D341Med (cell line): Measurements from ENCODE around the gene SLC7A9.

Experiments
- DNase-seq: peaks from one replicate; pipeline ENCODE4 v3.0.0; 2012; ENCODE audit warnings: low spot score

The SLC7A9 gene

DNA sequence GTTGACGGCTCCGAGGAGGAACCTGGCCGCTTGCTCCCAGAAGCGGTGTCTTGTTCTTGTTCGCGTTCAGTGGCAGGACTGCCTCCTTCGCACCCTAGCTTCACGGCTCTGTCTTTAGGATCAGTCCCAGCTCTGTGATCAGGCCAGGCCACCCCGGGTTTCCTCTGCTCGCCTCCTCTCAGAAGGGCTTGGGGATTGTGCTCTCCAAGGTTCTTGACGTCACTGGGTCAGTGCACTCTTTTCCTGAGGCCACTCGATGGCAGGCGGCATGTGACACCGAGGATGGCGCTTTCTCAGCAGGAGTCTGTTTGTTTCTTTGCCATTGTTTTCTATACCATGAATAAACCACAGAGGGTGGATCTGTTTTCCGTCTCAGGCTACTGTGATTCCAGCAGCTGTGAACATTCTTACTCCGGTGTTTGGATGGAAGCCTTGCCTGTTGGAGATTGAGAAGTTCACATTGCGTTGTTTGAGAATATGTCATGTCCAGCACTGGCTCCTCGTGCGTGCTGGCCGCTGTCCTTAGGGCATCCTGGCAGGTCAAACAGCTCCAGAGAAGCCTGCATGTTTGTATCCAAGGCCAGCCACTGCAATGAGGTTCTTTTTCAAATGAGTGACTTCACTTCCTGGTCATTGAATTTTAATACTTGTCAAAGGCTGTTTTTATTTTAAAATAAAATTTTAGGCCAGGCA lies 44.5 kb downstream of the SLC7A9 start:
- DNase-seq = no peak

DNA sequence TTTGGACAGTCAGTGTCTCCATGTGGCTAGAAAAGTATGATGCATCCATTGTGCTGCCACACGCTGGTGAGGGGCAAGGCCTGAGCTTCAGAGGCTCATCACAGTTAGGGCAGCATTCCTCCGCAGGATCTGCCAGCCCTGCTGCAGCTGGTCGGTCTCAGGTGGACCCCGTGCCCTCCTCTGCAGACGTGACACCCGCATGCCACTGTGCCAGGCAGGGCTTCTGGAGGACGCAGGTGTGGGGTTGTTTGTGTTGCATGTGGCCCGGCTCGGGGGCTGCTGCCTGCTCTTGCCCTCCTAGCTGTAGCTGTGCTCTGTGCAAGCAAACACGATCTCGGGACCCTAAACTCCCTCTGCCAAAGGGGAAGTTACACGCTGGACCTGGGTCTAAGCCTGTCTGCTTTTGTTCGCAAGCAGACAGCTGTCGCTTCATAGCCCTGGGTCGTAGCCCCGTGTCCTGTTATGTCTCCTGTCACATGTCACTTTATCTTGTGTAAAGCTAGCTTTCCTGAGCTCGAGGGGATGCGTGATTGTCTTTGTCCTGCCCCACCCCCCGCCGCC lies 45.3 kb downstream of the SLC7A9 start:
- DNase-seq = no peak

DNA sequence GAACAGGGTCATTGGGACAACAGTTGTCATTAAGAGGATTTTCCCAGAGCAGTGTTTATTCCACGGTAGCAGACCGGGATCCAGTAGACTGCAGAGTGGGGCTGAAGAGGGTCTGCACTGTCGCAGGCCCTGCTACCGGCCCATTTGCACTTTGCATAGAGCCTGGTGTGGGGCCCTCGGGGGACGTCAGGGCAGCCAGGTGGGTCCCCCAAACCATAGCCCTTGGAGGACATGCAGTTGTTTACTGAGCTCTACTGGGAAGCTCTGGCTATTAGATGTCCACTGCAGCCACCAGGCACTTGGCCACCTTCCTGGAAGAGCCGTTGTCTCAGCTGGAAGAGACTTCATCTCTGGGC lies 45.8 kb downstream of the SLC7A9 start:
- DNase-seq = no peak

GRCh38 chr19:32822916-32823746 lies 46.4 kb downstream of the SLC7A9 start:
- no peak for DNase-seq

- no peak for DNase-seq
Measured at GRCh38 chr19:32819419-32820400, 49.9 kb downstream of the SLC7A9 start.

DNA sequence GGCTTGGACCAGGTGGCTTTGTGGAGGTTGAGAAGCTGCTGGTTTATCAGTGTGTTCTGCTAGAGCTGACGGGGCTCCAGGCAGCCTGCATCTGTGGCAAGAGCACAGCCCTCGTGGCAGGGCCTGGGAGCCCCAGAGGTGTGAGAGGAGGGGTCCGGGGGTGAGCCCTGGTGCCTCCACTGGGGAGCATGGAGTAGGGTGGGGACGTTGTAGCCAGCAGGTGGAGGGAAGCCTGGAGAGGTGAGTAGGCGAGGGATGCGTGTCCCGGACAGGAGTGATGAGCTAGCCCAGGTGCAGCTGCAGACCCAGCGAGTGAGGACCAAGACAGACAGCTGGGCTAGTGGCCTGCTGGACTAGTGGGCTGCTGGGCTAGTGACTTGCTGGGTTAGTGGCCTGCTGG lies 51.0 kb downstream of the SLC7A9 start:
- no peak for DNase-seq

DNA sequence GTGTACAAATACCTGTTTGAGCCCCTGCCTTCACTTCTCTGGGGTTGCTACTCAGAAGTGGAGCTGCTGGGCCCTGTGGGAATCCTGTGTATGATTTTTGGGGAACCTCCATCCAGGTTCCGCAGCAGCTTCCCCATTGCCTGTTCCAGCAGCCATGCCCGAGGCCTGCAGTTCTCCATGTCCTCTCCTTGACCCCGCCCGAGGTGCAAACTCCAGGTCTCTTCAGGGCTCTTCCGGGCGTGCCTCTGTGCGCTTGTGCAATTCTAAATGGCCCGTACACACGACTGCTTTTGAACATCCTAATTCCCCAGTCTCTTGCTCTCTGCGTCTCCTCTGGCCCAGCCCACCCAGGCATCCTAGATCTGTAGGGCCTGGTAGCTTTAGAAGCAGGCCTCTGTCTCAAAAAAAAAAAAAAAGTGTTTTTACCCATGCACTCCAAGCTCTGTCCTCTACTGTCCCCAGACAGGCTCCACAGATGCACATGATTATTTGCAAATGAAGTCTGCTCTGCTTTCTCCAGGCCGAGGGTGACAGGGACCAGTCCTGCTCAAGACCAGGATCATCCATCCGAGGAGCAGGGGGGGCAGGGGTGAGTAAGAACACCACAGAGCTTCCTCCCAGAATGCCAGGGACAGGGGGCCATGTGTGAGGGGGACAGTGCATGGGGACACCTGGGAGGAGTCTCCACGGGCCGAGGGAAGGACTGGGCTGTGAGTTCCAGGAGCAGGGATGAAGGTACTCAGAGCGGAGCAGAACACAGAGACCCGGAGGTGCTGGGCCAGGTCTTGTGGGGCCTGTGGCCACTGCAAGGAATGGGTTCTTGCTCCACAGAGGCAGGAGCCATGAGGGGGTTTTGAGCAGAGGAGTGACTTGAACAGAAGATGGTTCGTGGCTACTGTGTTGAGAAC lies 51.7 kb downstream of the SLC7A9 start:
- no peak for DNase-seq

GRCh38 chr19:32816555-32817099 lies 52.9 kb downstream of the SLC7A9 start:
- no peak for DNase-seq

DNA sequence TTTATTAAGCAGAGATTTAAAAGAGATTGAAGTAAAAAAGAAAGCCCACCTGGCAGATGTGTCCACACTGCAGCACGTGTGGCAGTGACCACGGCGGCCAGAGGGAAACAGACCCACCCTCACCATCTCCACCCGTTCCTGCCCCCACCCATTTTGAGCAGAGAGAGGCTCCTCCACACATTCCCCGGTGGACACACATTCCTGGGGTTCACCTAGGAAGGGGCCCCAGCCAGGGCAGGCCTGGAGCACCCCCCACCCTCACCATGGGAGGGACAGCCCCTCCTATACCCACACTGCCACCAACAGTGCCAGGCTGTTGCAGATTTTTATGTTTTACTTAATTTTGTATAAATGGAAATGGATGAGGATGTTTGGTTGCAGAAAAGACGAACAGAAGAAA lies 54.9 kb downstream of the SLC7A9 start:
- no peak for DNase-seq

GRCh38 chr19:32813862-32814425 lies 55.6 kb downstream of the SLC7A9 start:
- DNase-seq = no peak

GRCh38 chr19:32812571-32812970 lies 57.0 kb downstream of the SLC7A9 start:
- DNase-seq = no peak

DNA sequence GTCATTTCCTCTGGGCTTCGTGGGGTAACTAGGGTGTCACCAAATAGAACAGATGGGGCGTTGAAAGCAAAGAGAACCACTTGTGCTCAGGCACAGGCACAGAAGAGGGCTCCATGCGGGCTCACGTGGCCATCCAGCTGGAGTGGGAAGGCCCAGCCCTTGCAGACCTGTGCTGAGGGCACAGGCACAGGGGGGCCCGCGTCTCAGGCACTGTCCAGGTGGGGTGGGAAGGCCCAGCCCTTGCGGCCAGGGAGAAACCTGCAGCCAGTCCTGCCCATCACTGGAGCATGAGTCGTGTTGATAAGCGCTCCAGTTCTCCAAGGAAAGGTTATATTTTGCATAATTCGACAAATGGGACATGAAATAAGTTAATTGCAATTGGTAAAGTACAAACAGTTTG lies 57.5 kb downstream of the SLC7A9 start:
- DNase-seq = no peak

- no peak for DNase-seq
Measured at GRCh38 chr19:32811151-32811550, 58.4 kb downstream of the SLC7A9 start.

GRCh38 chr19:32810452-32810851 lies 59.1 kb downstream of the SLC7A9 start:
- no peak for DNase-seq

DNA sequence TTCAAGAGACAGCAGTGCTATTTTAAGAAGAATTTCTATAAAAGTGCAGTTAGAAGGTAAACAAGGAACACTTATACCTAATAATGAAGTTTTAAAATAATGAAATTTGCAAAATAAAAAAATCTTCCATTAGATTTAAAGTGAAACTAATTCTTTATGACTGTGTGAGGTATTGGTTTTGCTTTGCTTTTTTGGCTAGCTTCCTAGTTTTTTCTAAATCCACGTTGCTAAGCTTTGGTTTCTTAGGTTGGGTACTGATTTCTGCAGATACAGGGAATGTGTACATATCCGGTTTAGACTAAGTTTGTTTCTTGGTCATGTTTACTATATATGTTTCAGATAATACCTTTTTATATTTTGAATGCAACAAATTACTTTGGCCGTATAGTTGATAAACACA lies 59.8 kb downstream of the SLC7A9 start:
- no peak for DNase-seq

- DNase-seq = no peak
Measured at GRCh38 chr19:32809254-32809653, 60.3 kb downstream of the SLC7A9 start.

DNA sequence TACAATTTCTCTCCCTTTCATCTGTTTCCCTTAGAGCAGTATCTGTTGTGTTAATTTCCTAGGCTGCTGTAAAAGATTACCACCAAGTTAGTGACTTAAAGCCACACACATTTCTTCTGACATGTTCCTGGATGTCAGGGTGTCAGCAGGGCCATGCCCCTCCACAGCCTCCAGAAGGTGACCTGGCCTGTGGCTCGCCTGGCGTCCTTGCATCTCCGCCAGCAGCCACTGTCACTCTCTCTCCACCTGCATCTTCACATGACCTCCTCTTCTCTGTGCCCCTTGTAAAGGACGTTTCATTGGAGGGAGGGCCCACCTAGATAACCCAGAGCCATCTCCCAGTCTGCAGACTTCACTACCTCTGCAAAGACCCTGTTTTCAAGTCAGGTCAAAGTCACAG lies 61.3 kb downstream of the SLC7A9 start:
- DNase-seq = no peak

- DNase-seq = no peak
Measured at GRCh38 chr19:32802840-32803239, 66.7 kb downstream of the SLC7A9 start.

GRCh38 chr19:32800754-32801153 lies 68.8 kb downstream of the SLC7A9 start:
- DNase-seq = no peak

DNA sequence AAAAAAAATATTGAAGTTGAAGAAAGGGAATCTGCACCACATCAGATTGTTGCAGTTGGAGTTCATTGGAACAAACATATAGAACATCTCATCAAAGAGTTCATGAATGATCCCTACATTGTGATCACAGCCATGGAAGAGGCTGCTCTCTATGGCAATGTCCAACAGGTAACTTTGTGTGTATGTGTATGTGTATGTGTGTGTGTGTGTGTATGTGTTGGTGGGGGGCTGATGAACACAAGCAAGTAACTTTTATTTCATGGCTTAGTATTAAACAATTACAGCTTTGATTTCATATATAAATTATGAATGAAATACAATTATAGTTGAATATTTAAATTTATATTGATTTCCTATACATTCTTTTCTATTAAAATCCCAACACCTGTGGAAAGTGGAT lies 69.4 kb downstream of the SLC7A9 start:
- DNase-seq = no peak
